Esophagus squamous epithelium (tissue), 5 donors: Measurements from ENCODE around the gene SPOCD1. TPM values are rescaled to one million over a fixed set of nuclear protein-coding genes. Genes with fewer than 3 reads are reported as not detected.

Experiments used
- DNase-seq: peaks from one replicate; lab custom pipeline; 2025; lab: John Stamatoyannopoulos, UW
- H3K27ac ChIP-seq, 4 donors: fragments of 200-600 bp; sonication (generic); one replicate each; pipeline ENCODE4 v1.5.1; 2016 to 2019; ENCODE audit warnings: mild to moderate bottlenecking in 1 of 4
- H3K27me3 ChIP-seq, 4 donors: fragments of 200-600 bp; sonication (generic); 1 replicate in 3 of 4; 2 replicates in 1 of 4; pipeline versions ENCODE4 v1.5.1 to v1.6.0; 2017 to 2021; ENCODE audit warnings: antibody characterized with exemption in 1 of 4
- H3K36me3 ChIP-seq, 3 donors: fragments of 200-600 bp; sonication (generic); one replicate each; pipeline ENCODE4 v1.5.1; 2016 to 2019
- H3K4me1 ChIP-seq, 3 donors: fragments of 200-600 bp; sonication (generic); one replicate each; pipeline ENCODE4 v1.5.1; 2017 to 2019
- H3K4me3 ChIP-seq, 4 donors: fragments of 200-600 bp; sonication (generic); 1 replicate in 3 of 4; 2 replicates in 1 of 4; pipeline ENCODE4 v1.5.1; 2016 to 2019; ENCODE audit warnings: mild to moderate bottlenecking in 2 of 4, moderate library complexity in 1 of 4
- H3K9me3 ChIP-seq, 3 donors: fragments of 200-600 bp; sonication (generic); one replicate each; pipeline ENCODE4 v1.5.1; 2016 to 2019
- CTCF ChIP-seq, 6 experiments: fragments of 450-650 bp in 4 of 6; fragments of 200-600 bp in 2 of 6; sonication (generic) in 2 of 6; IDR thresholded peaks; one replicate each; pipeline ENCODE4 v1.5.1; 2016 to 2019; ENCODE audit warnings: antibody characterized with exemption in 6 of 6, mild to moderate bottlenecking in 4 of 6, moderate library complexity in 4 of 6
- POLR2A ChIP-seq, 4 donors: fragments of 450-650 bp; IDR thresholded peaks; one replicate each; pipeline ENCODE4 v1.6.1; 2017; ENCODE audit warnings: antibody characterized with exemption in 4 of 4, mild to moderate bottlenecking in 4 of 4, moderate library complexity in 3 of 4
- WGBS, 2 donors: methylation state at CpG; one replicate each; pipeline ENCODE4 v1.1.5; 2018; 5-methylcytosine and 5-hydroxymethylcytosine counted together
- intact Hi-C: fragments of 100-400 bp; cut with DNase I; formaldehyde crosslinking; loops from one replicate; pipeline ENCODE4 v1.15.0; 2022
- total RNA-seq, 4 donors: library from RNA; depleted of rRNA; stranded (reverse); fragments of >200 nt; gene quantifications; one replicate each; pipeline ENCODE4 v1.1.0, GENCODE V29; 2016
- donor health status: DM: yes; HTN: yes; CAD: no.

Gene SPOCD1
- total RNA-seq, 4 donors from 2014 or later = 0.18 to 0.40 (median 0.38) TPM; not detected in 1

- no peak for DNase-seq
- Histone ChIP-seq H3K9me3 (no peaks in the 10 kb centered on the region), H3K4me1 (peaks cover 8 to 13% (median 11%) of the 10 kb centered on the region in 3 donors), H3K36me3 (no peaks in the 10 kb centered on the region), H3K27me3 (peaks cover 0 to 31% (median 0%) of the 10 kb centered on the region in 4 donors), H3K27ac (no peak overlapping the region), H3K4me3 (no peak overlapping the region)
- WGBS, 2 donors = 67 to 76% methylated on average over 6 to 9 of the region's 13 CpGs
- intact Hi-C loops = no loop called here
- no peak for TF ChIP-seq POLR2A (IDR thresholded peaks at IDR 0.05)
These were observed 19.8 kb downstream of the SPOCD1 start for GRCh38 chr1:31795801-31796621.

GRCh38 chr1:31795096-31795675, 20.6 kb downstream of the SPOCD1 start:
- intact Hi-C loops = no loop called here
- Histone ChIP-seq H3K36me3 (no peaks in the 10 kb centered on the region), H3K4me1 (peaks cover 8 to 13% (median 11%) of the 10 kb centered on the region in 3 donors), H3K27me3 (peaks cover 0 to 31% (median 0%) of the 10 kb centered on the region in 4 donors), H3K4me3 (no peak overlapping the region), H3K27ac (no peak overlapping the region), H3K9me3 (no peaks in the 10 kb centered on the region)
- no peak for TF ChIP-seq CTCF (IDR thresholded peaks at IDR 0.05)
- no peak for TF ChIP-seq POLR2A (IDR thresholded peaks at IDR 0.05)
- 35 to 58% methylated on average over 2 of the region's 2 CpGs for WGBS, 2 donors
- no peak for DNase-seq

- no peaks in the 10 kb centered on the region for H3K36me3 ChIP-seq
- WGBS, 2 donors = 62 to 74% methylated on average over 2 to 5 of the region's 13 CpGs
- H3K27ac ChIP-seq = no peak overlapping the region
- TF ChIP-seq POLR2A (IDR thresholded peaks at IDR 0.05) = no peak
- no peaks in the 10 kb centered on the region for H3K9me3 ChIP-seq
- no peak for DNase-seq
- peaks cover 0 to 24% (median 0%) of the 10 kb centered on the region in 4 donors for H3K27me3 ChIP-seq
- H3K4me3 ChIP-seq = no peak overlapping the region
- H3K4me1 ChIP-seq = peaks cover 7 to 17% (median 12%) of the 10 kb centered on the region in 3 donors
- intact Hi-C loops = loop anchor here (5.0 kb wide), 1 partner anchor 131 kb away; no protein-coding TSS in a partner anchor
These were observed 22.1 kb downstream of the SPOCD1 start for GRCh38 chr1:31793586-31794285.

GRCh38 chr1:31793086-31793485, 22.7 kb downstream of the SPOCD1 start:
- Histone ChIP-seq H3K4me1 (peaks cover 8 to 17% (median 12%) of the 10 kb centered on the region in 3 donors), H3K36me3 (no peaks in the 10 kb centered on the region), H3K27ac (no peak overlapping the region), H3K4me3 (no peak overlapping the region), H3K9me3 (no peaks in the 10 kb centered on the region), H3K27me3 (peaks cover 0 to 17% (median 0%) of the 10 kb centered on the region in 4 donors)
- intact Hi-C loops = loop anchor here (5.0 kb wide), 1 partner anchor 131 kb away; no protein-coding TSS in a partner anchor
- no peak for TF ChIP-seq CTCF (IDR thresholded peaks at IDR 0.05)
- WGBS, 2 donors = 93 to 94% methylated on average over 5 to 6 of the region's 6 CpGs
- no peak for DNase-seq

GRCh38 chr1:31792541-31792940, 23.3 kb downstream of the SPOCD1 start:
- no peak for DNase-seq
- H3K27me3 ChIP-seq = peaks cover 0 to 12% (median 0%) of the 10 kb centered on the region in 4 donors
- H3K9me3 ChIP-seq = no peaks in the 10 kb centered on the region
- TF ChIP-seq POLR2A (IDR thresholded peaks at IDR 0.05) (no peak), CTCF (IDR thresholded peaks at IDR 0.05) (no peak)
- no peak overlapping the region for H3K27ac ChIP-seq
- H3K4me1 ChIP-seq = peaks cover 8 to 20% (median 11%) of the 10 kb centered on the region in 3 donors
- no peak overlapping the region for H3K4me3 ChIP-seq
- H3K36me3 ChIP-seq = no peaks in the 10 kb centered on the region
- intact Hi-C loops = loop anchor here (5.0 kb wide), 1 partner anchor 130 kb away; no protein-coding TSS in a partner anchor
- WGBS, 2 donors = 78 to 80% methylated on average over 3 to 4 of the region's 4 CpGs
